ENCODE data around the gene UGT1A8.

GRCh38 chr2:233791883-233792329 lies 174.5 kb downstream of the UGT1A8 start:
- TF ChIP-seq POLR2A (IDR thresholded peaks at IDR 0.05; ENCODE audit: low read depth, low read length) (no peak), POLR2AphosphoS5 (IDR thresholded peaks at IDR 0.05; ENCODE audit: insufficient read depth, low read depth, low read length) (no peak), CTCF (IDR thresholded peaks at IDR 0.05; ENCODE audit: extremely low read depth in 1 of 2, insufficient read depth in 1 of 2, low read depth in 1 of 2, low read length in 2 of 2) (no peak), EZH2 (IDR thresholded peaks at IDR 0.05; ENCODE audit: borderline replicate concordance, low read depth, low read length, severe bottlenecking) (no peak), FOS (IDR thresholded peaks at IDR 0.05; ENCODE audit: borderline replicate concordance, insufficient read depth, low read length) (no peak), GATA2 (IDR thresholded peaks at IDR 0.05; ENCODE audit: insufficient read depth, insufficient read length, low read depth, low read length) (no peak)

Data from endothelial cell of umbilical vein (primary cell).